HG02759 (cell line): ENCODE data around the gene RBM10.
"Not testable (repeated sequence)": the region's sequence is repeated elsewhere in the genome, so short reads cannot be mapped to it uniquely, and the experiment has no call there.

Experiments used
- ATAC-seq: cut with Tn5 transposase; IDR thresholded peaks from one replicate; pipeline ENCODE4 v1.9.1; 2021; ENCODE audit warnings: mild to moderate bottlenecking, moderate library complexity; ENCODE audit not compliant: unreplicated experiment

Gene RBM10, protein sequence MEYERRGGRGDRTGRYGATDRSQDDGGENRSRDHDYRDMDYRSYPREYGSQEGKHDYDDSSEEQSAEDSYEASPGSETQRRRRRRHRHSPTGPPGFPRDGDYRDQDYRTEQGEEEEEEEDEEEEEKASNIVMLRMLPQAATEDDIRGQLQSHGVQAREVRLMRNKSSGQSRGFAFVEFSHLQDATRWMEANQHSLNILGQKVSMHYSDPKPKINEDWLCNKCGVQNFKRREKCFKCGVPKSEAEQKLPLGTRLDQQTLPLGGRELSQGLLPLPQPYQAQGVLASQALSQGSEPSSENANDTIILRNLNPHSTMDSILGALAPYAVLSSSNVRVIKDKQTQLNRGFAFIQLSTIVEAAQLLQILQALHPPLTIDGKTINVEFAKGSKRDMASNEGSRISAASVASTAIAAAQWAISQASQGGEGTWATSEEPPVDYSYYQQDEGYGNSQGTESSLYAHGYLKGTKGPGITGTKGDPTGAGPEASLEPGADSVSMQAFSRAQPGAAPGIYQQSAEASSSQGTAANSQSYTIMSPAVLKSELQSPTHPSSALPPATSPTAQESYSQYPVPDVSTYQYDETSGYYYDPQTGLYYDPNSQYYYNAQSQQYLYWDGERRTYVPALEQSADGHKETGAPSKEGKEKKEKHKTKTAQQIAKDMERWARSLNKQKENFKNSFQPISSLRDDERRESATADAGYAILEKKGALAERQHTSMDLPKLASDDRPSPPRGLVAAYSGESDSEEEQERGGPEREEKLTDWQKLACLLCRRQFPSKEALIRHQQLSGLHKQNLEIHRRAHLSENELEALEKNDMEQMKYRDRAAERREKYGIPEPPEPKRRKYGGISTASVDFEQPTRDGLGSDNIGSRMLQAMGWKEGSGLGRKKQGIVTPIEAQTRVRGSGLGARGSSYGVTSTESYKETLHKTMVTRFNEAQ

DNA sequence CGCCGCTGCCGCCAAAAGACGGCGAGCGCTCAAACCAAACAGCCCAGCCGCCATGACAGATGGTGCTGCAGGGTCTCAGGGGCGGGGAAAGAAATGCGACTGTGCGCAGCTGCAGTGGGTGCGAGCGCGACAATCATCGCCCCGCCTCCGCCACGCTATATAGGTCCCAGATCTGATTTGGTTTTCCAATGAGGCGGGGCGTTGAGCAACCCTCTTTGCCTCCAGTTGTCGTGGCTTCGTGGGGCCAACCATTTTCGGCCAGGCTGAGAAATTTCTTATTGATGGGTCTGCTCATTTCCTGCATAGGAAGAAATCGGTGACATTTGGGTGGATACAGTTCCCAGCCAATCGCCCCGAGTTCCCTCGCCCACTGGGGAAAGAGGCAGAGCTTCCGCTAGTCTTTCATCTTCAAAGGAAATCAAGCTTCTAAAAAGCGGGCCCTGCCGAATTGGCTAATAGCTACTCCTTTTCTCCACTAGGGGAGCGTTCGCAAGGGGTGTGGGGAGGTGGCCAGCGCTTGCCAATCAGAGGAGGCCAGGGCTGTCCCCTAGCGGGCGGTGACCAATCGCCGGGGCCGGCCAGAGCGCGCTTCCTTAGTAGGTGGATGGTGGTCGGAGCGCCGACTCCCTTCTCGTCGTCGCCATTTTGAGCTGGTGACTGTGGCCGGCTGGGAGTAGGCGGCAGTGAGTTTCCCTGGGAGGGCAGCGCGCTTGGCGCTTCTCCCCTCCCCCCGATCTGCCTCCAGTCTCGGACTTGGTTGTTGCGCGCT is at the start of gene RBM10, which contains the start of gene NDUFB11:
Gene RBM10, plus strand, starts transcription at position 596 of the 769 bp plus-strand sequence. CDS start 2,261 bp downstream, outside the sequence.
Gene NDUFB11, minus strand, starts transcription at position 77 of the 769 bp plus-strand sequence. Its CDS starts 23 bp downstream, at position 54.
- peak; percentile 86 for ATAC-seq

- no peak for ATAC-seq
Observed at GRCh38 chrX:47097018-47097417, 48.0 kb upstream of the RBM10 start.

DNA sequence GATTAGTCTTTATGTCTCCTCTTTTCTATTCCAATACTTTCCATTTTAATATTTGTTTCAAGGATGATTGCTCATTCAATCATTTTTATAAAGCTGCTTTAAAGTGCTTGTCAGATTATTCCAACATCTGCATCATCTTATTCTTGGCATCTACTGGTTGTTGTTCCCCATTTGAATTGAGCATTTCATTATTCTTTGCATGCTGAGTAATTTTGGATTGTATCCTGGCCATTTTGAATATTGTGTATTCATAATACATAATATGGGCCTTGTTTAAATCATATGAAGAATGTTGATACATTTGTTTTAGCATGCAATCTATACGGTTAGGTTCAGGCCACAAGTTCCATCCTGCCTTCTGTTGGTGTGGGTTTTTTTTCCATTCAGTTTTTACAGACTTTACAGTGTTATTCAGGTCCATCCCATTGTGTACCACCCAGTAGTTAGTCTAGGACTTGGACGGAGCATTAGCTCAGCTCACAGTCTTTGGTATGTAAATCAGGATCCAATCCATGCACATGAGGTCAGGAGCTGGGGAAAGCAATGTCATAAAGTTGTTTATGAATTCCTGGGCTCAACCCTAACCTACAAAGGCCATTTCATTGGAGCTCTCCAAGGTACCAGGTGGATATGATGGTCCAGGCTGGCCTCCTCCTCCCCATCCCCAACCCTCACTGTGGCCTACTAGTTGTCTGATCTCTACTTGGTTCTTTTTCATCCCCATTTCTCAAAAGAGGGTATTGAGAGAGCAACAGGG is 46.5 kb upstream of the RBM10 start:
- no peak for ATAC-seq

DNA sequence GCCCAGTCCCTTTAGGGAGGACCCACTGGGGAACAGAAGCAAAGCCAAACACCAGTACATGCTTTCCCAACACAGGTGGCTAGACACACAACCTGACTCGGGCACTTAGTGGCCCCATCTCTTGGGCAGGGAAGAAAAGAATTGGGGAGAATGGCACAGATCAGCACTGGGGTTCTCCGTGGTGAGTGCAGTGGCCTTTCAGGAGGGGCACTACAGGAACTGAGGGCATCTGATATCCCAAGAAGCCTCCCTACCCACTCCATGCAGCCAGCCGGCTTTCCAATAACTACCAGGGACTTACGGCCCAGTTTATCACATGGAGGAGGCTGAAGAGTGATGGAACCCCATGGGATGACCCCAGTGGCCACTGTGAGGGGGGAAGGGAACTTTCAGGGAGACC is 43.8 kb upstream of the RBM10 start:
- ATAC-seq: no peak

DNA sequence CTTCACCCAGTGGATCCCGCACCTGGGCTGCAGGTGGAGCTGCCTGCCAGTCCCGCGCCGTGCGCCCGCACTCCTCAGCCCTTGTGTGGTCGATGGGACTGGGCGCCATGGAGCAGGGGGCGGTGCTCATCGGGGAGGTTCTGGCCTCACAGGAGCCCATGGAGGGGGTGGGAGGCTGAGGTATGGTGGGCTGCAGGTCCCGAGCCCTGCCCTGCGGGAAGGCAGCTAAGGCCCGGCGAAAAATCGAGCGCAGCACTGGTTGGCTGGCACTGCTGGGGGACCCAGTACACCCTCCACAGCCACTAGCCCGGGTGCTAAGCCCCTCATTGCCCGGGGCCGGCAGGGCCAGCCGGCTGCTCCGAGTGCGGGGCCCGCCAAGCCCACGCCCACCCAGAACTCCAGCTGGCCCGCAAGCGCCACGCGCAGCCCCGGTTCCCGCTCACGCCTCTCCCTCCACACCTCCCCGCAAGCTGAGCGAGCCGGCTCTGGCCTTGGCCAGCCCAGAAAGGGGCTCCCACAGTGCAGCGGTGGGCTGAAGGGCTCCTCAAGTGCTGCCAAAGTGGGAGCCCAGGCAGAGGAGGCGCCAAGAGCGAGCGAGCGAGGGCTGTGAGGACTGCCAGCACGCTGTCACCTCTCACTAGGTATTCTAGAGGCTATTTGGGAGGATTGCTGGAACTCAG is 33.9 kb upstream of the RBM10 start:
- ATAC-seq: not testable (repeated sequence)

DNA sequence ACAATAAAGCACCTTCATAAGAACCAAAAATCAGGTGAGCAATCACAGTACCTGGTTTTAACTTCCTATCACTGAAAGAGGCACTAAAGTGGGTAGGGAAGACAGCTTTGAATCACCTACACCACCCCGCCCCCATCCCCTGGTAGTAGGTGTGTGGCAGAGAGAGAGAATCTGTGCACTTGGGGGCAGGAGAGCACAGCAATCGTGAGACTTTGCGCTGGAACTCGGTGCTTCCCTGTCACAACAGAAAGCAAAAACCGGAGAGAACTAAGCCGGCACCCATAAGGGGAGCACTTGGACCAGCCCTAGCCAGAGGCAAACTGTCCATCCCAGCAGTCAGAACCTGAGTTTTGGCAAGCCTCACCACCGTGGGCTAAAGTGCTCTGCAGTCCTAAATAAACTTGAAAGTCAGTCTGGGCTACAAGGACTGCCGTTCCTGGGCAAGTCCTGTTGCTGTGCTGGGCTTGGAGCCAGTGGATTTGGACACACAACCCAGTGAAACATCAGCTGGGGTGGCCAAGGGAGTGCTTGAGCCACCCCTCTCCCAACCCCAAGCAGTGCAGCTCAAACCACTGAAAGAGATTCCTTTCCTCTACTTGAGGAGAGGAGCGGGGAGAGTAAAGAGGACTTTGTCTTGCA is 32.6 kb upstream of the RBM10 start:
- ATAC-seq: no peak

DNA sequence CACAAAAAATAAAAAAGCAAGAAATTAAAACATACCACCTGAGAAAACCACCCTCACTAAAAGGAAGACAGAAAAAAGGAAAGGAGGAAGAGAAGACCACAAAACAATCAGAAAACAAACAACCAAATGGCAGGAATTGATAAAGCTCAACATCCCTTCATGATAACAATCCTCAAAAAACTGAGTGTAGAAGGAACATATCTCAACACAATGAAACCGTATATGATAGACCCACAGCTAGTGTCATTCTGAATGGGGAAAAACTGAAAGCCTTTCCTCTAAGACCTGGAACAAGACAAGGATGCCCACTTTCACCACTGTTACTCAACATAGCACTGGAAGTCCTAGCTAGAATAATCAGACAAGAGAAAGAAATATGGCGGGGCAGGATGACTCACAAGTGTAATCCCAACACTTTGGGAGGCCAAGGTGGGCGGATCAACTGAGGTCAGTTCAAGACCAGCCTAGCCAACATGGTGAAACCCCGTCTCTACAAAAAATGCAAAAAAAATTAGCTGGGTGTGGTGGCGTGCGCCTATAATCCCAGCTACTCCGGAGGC is 28.4 kb upstream of the RBM10 start:
- not testable (repeated sequence) for ATAC-seq

GRCh38 chrX:47124466-47124865 is 20.6 kb upstream of the RBM10 start:
- not testable (repeated sequence) for ATAC-seq

- peak; percentile 98 for ATAC-seq
Observed at GRCh38 chrX:47129157-47129898, 15.7 kb upstream of the RBM10 start.

GRCh38 chrX:47129899-47130358 is 15.1 kb upstream of the RBM10 start:
- ATAC-seq: no peak

DNA sequence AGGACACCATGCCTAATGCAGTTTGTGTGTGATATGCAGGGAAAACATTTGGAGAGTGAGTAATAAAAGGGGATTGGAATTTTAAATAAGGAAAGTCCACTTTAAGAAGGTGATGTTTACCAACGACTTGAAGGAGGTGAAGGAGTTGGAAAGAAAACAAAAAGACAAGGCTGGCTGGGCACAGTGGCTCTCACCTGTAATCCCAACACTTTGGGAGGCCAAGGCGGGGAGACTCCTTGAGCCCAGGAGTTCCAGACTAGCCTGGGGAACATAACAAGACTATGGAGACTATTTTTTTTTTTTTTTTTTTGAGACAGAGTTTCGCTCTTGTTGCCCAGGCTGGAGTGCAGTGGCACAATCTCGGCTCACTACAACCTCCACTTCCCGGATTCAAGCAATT is 11.5 kb upstream of the RBM10 start:
- no peak for ATAC-seq

DNA sequence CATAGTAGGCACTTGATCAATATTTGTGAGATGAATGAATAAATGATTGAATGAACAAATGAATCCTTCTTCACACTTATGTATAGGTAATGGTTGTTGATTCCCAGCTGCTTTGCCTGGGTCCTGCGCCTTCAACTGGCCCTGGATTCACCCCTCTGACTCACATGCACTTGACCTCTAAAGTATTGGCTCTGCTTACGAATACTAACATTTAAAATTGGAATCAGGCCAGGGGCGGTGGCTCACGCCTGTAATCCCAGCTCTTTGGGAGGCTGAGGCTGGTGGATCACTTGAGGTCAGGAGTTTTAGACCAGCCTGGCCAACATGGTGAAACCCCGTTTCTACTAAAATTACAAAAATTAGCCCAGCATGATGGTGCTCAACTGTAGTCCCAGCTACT is 9.4 kb upstream of the RBM10 start:
- not testable (repeated sequence) for ATAC-seq

DNA sequence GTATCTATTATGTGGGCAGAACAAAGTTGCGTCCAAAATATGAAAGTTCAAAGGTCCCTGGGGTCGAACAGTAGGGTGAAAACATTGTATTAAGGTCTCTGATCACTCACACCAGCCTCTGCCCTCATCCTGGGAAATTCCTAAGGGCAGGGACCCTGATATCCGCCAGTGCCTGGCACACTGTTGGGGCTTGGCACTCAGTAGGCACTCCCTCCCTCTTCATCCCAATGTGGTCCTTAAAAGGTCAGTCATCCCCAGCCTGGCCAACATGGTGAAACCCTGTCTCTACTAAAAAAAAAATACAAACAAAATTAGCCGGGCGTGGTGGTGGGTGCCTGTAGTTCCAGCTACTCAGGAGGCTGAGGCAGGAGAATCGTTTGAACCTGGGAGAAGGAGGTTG is 6.8 kb upstream of the RBM10 start:
- no peak for ATAC-seq

- peak; percentile 5 for ATAC-seq
Observed at GRCh38 chrX:47143894-47144625, 961 bp upstream of the RBM10 start.

- ATAC-seq: peak; percentile 32
Observed at GRCh38 chrX:47145395-47146120, 537 bp downstream of the RBM10 start.

GRCh38 chrX:47146121-47146935 is 1.3 kb downstream of the RBM10 start:
- no peak for ATAC-seq
